Iris pigment epithelial cell (primary cell): Measurements from ENCODE around the gene SLC39A11.
"Not testable (repeated sequence)": the region's sequence is repeated elsewhere in the genome, so short reads cannot be mapped to it uniquely, and the experiment has no call there.

Source experiments
- DNase-seq: peaks from one replicate; pipeline ENCODE4 v3.0.0-alpha.2; 2011; ENCODE audit warnings: low read depth

Gene SLC39A11

DNA sequence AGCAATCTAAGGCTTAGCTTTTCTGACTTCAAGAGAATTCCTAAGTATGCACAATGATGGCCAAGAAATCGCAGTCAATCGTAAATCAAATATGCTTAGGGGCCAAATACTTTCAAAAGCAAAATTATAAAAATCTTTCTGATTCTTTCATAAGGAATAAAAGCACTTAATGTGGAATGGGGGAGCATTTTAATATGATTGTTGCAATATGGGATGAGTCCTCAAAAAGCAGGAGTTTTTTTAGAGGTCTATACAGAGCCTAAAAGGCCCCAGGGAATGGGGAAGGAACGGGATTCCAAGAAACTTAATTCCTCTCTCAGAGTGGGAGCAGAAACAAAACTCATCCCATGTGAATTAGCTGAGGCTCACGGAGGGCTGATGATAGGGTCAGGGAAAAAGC is 14.7 kb upstream of the SLC39A11 start:
- no peak for DNase-seq

DNA sequence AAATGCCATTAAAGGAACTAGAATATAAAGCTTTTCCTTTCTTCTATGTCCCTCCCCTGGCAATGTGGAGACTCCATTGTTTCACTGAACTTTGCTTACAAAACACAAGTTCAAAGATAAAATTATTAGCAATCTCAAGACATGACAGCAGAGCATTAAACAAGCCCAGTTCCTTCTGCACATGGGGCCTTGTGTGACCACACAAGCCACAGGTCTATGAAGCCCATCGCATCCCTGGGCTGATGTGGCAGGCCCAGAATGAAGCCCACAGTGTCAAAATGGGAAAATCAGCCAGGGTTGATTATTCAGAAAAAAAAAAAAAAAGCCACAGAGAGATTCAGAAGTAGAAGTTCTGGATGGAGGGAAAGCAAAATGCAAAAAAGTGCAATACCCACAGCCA is 12.9 kb upstream of the SLC39A11 start:
- DNase-seq, result no peak

DNA sequence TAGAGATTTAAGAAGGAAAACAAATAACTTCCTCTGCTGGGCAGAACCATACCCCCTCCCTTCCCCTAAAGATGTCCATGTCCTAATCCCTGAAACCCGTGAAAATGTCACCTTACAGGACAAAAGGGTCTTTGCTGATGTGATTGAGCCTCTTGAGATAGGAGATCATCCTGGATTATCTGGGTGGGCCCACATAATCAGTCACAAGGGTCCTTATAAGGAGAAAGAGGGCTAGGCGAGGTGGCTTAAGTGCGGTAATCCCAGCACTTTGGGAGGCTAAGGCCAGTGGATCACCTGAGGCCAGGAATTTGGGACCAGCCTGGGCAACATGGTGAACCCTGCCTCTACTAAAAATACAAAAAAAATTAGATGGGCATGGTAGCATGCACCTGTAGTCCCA is 12.0 kb upstream of the SLC39A11 start:
- no peak for DNase-seq

DNA sequence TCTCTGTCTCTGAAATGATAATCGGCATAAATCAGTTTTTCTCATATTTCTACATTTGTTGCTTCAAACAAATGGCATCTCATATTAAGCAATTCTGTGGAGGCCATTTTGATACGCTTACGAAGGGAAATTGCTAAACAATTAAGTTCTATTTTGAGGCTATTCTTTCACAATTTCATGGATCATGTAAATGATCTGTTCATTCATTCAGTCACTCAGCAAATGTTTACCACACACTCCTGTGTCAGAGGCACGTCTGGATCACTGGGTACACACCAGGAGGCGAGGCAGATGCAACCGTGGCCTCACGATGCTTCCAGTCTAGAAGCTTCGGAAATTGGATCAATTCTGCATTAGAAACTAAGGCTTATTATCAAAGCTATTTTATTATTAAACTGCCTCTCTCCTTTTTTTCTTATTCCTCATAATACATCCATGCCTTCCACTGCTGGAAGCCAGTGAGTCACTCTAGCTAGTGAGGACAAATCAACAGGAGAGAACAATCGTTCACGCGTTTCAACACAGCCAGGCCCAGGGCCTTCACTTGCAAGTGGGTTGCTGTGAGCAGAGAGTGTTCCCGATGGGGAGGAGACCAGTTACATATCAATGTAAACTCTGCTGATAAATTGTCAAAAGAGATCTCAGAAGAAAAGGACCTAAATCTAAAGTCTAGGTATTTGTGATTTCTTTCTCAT is 11.3 kb upstream of the SLC39A11 start:
- DNase-seq, result peak; percentile 40

DNA sequence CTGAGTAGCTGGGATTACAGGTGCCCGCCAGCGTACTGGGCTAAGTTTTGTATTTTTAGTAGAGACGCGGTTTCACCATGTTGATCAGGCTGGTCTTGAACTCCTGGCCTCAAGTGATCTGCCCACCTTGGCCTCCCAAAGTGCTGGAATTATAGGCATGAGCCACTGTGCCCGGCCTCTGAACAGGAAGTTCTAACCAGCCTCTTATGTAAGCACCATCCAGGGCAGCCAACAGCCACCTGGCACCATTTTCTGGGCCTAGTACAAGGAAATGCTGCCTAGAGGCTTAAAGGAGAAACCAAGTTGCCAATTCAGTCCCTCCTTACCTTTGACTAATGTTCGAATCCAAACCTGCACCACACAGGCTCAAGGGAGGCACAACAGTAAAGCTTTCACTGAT is 8.5 kb upstream of the SLC39A11 start:
- DNase-seq, result no peak

DNA sequence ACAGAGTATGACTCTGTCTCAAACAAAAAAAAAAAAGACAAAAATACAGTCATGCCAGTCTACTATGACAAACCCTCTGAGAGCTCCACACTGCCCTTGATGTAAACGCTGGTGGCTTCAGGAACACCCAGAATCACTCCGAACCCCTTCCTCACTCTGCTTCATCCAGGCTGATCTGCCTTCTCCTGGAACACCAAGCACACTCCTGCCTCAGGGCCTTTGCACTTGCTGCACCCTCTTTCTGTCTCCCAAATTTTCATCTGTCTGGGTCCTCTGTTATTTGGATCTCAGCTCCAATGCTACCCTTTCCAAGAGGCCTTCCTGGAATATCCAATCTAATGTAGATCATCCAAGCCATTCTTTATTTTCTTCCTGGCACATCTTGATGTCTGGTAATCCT is 7.9 kb upstream of the SLC39A11 start:
- no peak for DNase-seq

DNA sequence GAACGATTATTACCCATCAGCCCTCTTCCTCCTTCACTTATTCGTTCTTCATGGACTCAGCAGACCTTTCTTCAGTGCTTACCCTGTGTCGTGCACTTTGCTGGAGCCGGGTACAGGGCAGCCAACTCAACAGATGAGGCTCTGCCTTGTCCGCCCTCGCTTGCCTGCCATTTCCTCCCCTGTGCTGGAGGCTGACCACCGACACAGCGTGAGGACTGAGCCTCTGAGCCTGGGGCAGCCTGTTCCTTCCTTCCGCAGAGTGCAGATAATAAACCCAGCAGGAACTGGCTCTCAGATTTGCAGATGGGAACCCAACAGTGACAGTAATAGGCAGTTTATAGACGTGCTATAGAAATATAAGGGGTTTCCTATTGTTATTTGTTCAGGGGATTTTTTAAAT is 7.0 kb upstream of the SLC39A11 start:
- DNase-seq, result no peak

DNA sequence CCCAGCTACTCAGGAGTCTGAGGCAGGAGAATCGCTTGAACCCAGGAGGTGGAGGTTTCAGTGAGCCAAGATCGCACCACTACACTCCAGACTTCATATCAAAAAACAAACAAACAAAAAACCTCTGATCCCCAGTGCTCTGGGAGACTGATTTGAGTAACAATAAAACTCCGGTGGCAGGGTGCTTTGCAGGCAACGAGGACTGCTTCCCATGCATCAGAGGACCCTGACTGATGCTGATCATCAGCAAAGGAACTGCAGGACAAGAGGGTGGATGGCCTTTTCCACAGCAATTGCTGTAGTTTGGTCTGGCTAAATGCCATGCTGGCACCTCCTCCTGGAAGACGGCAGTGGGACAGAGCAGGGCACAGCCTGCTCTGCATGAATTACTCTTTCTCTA is 6.4 kb upstream of the SLC39A11 start:
- no peak for DNase-seq

DNA sequence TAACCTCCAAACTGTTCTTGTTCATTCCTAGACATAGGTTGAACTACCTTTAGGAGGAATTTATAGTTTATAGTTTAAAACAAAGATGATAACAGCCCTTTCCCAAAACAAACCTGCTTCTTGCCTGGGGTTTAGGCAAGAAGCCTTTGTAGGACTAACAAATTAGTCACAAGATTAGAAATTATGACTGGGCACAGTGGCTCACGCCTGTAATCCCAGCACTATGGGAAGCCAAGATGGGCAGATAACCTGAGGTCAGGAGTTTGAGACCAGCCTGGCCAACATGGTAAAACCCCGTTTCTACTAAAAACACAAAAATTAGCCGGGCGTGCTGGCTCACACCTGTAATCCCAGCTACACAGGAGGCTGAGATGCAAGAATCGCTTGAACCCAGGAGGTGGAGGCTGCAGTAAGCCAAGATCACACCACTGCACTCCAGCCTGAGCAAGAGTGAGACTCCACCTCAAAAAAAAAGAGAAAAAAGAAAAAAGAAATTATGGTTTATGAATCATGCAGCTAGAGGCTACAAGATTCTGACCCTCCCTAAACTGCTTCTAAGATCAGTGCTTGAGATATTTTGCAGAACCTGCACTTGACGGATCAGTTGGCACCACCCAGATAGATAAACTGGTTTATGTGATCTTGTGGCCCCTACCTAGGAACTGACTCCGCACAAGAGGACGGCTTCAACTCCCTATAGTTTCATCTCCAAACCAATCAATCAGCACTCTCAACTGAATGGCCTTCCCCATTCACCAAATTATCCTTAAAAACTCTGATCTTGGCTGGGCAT is 5.7 kb upstream of the SLC39A11 start:
- not testable (repeated sequence) for DNase-seq

DNA sequence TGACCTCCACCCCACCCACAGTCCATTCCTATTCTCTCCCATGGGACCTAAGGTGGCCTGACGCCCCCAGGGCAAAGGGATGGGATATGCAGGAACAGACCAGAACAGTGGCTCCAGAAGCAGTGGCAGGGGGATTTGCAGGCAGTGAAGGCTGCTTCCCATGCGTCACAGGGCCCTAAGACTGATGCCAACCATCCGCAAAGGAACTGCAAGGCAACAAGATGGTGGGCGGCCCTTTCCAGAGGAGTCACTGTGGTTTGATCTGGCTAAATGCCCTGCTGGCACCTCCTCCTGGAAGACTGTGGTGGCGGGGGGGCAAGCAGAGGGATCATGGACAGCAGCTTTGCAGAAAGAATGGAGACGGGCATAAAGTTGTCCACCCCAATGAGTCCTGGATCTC is 4.4 kb upstream of the SLC39A11 start:
- DNase-seq, result peak; percentile 3

DNA sequence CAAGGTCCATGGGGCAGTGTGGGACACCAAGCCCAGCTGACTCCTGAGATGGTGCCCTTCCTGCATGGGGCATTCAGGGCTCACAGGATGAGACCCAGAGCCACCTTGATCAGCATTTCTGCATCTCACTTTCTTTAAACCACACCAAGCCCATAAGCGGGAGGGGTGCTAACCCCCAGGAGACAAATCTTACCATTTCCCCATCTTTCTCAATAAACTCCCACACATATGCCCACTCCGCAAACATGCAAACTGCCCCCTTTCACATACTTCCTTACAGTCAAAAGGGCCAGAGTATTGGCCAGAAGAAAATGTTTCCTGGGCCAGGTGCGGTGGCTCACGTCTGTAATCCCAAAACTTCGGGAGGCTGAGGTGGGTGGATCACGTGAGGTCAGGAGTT is 3.7 kb upstream of the SLC39A11 start:
- no peak for DNase-seq

DNA sequence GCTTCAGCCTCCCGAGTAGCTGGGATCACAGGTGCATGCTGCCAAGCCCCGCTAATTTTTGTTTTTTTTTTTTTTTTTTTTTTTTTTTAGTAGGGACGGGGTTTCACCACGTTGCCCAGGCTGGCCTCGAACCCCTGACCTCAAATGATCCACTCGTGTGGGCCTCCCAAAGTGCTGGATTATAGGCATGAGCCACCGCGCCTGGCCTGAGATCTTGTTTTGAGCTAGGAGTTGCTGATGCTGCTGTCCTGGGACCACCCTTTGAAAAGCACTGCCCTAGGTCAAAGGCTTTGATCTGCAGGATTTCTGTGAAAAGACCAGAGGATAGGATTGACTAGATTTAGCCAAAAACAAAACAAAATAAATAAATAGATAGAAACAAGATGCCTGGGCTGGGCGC is 798 bp upstream of the SLC39A11 start:
- DNase-seq, result no peak

DNA sequence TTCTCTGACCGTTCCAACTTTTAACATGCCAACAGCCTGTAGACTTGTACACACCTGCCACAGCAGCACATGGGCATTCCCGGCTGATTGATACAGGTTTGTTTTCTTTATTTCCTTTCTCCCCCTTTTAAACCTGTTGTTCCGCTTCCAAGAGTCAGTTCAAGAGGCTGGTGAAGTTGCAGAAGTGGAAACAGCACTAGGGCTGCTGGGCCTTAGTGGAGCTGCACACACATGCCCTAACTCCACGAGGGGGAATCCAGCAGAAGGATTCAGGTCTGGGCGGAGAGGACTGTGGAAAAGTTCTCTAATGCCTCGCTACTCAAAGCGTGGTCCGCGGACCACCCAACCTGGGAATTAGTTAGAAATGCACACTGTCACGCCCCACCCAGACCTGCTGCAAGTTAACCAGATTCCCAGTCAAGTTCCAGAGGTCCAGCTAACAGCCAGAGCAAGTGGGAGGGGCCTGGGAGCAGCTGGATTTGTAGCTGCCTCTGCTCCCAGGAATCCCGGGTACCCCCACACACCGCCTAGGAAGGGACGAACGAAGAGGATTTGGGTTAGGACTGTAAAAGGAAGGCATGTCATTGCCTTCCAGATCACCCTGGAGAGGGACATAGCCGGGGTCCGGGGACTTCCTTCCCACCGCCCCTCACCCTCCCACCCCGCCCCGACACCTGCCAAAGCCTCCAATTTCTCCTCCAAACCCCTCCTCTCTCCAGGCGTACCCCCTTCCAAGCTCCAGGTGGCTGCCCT is 542 bp downstream of the SLC39A11 start:
- DNase-seq, result peak; percentile 10

DNA sequence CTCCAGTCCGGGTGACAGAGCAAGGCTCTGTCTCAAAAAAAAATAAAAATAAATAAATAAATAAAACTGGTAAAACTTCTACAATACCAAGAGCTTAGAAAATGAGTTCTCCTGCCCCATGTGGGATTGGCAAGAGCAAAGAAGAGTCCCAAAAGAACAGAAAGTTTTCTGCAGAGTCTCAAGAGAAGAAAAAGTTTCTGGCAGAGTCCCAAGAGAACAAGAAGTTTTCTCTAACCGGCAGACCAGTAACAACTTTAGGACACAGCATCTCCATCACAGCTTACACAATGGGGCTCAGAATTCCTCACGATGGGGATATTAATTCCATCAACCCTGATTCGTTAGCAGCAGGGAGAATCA is 1.1 kb downstream of the SLC39A11 start:
- peak; percentile 9 for DNase-seq

DNA sequence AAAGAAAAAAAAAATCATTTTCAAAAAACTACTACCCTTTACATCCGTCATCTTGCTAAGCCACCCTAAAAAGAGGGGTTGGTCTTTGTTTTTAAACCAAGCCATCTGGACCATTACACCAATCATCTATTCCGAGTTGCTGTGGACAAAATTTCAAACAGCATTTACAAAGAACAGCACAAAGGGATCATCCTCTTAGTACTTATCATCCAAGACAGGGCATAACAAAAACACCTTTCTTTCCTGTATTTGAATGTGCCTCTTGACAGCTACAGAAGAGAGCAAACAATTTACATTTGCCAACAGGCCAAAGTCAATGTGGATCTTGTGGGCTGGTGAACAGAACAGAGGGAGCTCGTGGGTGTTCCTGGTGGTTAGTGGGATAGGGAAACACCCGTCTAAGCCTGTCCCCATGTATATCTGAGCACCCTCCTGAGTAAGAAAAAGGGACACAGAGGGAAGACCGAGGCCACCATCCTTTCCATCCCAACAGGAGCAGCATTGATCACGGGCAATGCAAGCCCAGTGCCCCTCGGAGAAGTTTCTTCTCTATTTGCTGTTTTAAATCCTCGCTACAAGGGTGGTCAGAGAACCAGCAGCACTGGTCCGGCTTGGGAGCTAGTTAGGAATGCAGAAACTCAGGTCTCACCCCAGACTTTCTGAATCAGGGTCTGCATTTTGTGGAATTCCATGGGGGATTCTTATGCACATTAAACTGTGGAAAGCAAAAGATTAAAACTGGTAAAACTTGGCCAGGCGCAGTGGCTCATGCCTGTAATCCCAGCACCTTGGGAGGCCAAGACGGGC is 1.9 kb downstream of the SLC39A11 start:
- DNase-seq, result no peak

DNA sequence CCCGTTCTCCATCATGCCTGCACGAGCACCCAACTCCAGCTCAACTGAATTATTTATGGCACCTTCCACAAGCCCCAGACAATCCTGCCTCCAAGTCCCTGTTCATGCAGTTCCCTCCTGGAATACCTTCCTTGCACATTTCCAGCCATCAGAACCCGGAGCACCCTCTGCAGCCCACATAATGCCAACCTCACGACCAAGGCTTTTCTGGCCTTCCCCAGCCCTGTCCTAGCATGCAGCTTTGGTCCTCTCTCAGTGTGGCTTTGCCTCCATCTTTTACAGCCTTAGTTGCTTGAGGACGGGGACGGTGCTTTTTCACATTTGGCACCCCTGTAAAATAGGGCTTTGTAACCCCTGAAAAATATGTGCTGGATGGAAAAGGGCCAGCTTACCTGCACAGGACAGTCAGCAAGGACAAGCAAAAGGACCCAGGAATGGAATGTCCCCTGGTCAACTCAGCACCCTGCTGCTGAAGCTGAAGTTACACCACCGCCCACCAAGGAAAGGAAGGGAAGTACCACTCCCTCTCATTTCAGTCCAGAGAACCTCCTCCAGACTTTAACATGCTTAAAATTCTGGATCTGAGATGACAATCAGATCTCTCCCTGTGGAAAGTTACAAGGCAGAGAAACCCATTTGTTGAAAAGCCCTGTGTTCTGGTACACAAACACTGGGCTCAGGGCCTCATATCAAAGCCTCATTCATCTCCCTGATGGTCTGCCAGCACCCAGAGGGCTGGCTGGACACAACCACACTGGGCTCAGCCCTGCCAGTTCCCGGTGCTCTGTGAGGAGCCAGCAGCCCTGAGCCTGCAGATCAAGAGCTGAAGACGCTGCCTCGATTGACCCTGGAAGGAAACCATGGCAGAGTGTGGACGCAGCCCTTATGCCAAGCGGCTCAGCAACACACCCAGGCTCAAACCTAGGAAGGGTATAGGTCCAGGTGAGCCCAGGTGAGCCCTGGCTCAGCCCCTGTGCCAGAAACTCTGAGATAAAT is 2.9 kb downstream of the SLC39A11 start:
- no peak for DNase-seq

DNA sequence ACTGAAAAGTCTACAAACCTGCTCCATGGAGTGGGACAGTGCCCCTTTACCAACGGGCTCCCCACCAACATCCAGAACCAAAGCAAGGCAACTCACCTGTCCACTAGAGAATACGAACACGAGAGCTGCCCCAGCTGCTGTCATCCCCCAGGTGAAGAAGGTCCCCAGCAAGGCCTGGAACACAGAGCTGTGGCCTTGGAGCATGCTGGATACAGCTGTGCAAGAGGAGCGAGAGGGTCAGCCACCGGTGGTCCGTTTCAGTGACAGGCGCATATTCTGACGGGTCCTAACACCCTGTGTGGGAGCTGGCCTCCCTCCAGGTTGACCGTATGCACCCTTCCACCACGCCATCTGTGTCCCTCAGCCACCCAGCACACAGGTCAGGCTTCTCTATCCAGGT is 3.9 kb downstream of the SLC39A11 start:
- no peak for DNase-seq

DNA sequence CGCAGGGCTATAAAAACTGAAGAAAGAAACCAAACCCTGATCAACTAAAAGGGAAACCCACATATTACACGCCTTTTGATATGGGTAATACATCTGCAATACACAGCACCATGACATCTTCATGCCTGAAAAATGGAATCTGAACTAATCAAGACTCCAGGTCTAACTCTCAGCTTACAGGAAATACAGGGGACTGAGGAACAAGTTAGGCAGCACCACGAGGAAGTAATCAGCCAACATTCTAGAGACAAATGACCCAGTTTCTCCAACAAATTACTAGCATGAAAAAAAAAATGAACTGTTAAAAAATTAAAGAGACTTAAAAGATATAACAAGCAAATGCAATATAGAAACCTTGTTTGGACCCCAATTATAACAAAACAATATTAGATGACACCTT is 9.1 kb downstream of the SLC39A11 start:
- no peak for DNase-seq

DNA sequence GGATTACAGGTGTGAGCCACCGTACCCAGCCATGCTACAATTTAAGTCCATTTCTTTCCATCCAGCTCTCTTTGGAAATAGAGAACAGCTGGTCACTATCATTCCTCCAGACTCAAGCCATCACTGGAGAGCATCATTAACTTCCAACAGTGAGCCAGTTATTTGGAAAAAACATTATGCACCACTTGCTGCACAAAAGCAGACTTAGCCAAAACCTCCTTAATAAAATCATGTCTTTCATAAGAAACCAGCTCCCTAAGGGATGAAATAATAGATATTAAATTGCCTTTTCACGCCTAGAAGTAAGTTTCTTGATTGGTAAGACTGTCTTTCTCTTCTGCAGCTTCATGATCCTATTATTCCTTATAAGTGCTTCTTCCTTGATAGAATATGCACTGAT is 17.9 kb downstream of the SLC39A11 start:
- no peak for DNase-seq

DNA sequence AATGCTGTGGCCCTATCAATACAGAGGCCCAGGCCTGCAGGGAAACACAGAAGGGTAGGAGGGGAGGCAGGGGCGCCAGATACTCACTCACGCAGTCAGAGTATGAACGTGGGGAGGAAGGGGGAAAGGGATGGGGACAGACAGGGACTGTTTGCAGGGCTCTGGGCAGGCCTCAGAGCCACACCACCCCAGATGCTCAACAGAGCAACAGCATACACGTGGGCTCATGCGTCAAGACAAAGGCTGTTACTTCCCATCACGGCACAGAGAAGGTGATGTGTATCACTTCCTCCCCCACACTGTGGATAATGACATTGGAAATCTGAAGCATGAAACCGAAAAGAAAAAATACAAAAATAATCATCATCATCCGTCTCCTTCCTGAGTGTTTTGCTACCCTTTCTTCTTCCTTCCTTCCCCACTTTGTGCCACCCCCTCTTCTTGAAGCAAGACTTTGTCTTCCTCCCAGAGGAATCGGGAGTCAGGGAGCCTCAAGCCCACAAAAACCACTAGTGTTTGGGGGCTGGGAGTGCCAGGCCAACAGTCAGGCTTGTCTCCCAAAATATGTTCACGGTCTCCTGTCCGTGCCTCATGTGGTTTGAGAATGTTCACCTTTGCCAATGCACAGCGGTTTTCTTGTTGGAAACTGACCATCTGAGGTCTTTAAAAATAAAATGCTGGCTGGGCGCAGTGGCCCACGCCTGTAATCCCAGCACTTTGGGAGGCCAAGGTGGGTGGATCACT is 20.1 kb downstream of the SLC39A11 start:
- DNase-seq, result no peak
